Ovary (tissue), 9 donors: Measurements from ENCODE around the gene ERCC8. TPM values are rescaled to one million over a fixed set of nuclear protein-coding genes. Genes with fewer than 3 reads are reported as not detected.

ENCODE experiments used
- DNase-seq, 5 donors: peaks; one replicate each; pipeline ENCODE4 v3.0.0-alpha.2; 2019 to 2020
- H3K27ac ChIP-seq, 2 donors: fragments of 200-600 bp; one replicate each; pipeline versions ENCODE4 v1.5.1 to v1.8.0; 2019 to 2022
- H3K27me3 ChIP-seq: fragments of 200-600 bp; one replicate; pipeline ENCODE4 v1.8.0; 2022
- H3K36me3 ChIP-seq: fragments of 200-600 bp; sonication (generic); one replicate; pipeline ENCODE4 v1.5.1; 2019
- H3K4me1 ChIP-seq: one replicate; pipeline ENCODE4 v1.8.1; 2013; ENCODE audit warnings: mild to moderate bottlenecking, moderate library complexity; ENCODE audit not compliant: insufficient read depth
- H3K4me3 ChIP-seq: fragments of 200-600 bp; sonication (generic); one replicate; pipeline ENCODE4 v1.5.1; 2017
- H3K9me3 ChIP-seq, 2 donors: fragments of 200-600 bp in 1 of 2; sonication (generic) in 1 of 2; one replicate each; pipeline versions ENCODE4 v1.5.1 to v1.8.1; 2013 to 2019; ENCODE audit warnings: mild to moderate bottlenecking in 1 of 2, moderate library complexity in 1 of 2
- EP300 ChIP-seq: sonication (generic); formaldehyde crosslinking; IDR thresholded peaks from one replicate; pipeline ENCODE4 v1.6.1; 2017; ENCODE audit warnings: antibody characterized with exemption
- POLR2A ChIP-seq: fragments of 450-650 bp; IDR thresholded peaks from one replicate; pipeline ENCODE4 v1.6.1; 2017; ENCODE audit warnings: antibody characterized with exemption, mild to moderate bottlenecking, moderate library complexity
- WGBS, 3 donors: extraction: QIAGEN DNeasy Blood & Tissue Kit in 1 of 3; methylation state at CpG; one replicate each; pipeline versions ENCODE4 v1.1.5 to v1.1.7; 2013 to 2017; 5-methylcytosine and 5-hydroxymethylcytosine counted together
- intact Hi-C, 4 donors: fragments of 100-400 bp; cut with DNase I; formaldehyde crosslinking; loops; one replicate each; pipeline versions ENCODE4 v1.11.0 to v1.15.1; 2022 to 2023
- polyA plus RNA-seq, 2 donors: library from polyadenylated mRNA; stranded (reverse); fragments of 200-250 nt in 1 of 2; fragments of 350-450 nt in 1 of 2; fragmentation: Illumina TruSeq in 1 of 2; extraction: RNeasy Lipid Tissue Mini Kit (QIAGEN cat#74804) in 1 of 2; gene quantifications; one replicate each; pipeline ENCODE4 v1.2.3, GENCODE V29; 2013 to 2014
- total RNA-seq, 7 donors: library from RNA; depleted of rRNA in 2 of 7; stranded (reverse); fragments of >200 nt in 2 of 7; fragmentation: NEBNext Ultra II Directional in 3 of 7; extraction: Animal tissue kit (Norgen Biotek cat#: 25700) in 3 of 7; gene quantifications; one replicate each; pipeline versions ENCODE4 v1.1.0 to v1.2.4, GENCODE V29; 2016 to 2023
- TF ChIP-seq, protein P1 (sequence below), 3 donors: fragments of 450-650 bp in 2 of 3; fragments of 200-600 bp in 1 of 3; IDR thresholded peaks; one replicate each; pipeline versions ENCODE4 v1.5.1 to v1.8.0; 2016 to 2022; ENCODE audit warnings: antibody characterized with exemption in 3 of 3, mild to moderate bottlenecking in 1 of 3
- donor health status: DM: no; HTN: no; CAD: no; lungs with moderate emphysema.
- donor health status: DM: no; HTN: no; CAD: no.
- donor health status: Bipolar disorder and iron deficiency.
- donor health status: DM: yes; HTN: yes; CAD: no.
- donor health status: DM: no; HTN: no; CAD: no.
- donor health status: DM: yes; HTN: yes; CAD: no.

ERCC8 gene
- total and polyA plus RNA-seq, 9 donors: 6.2 to 12.4 (median 8.0) TPM

DNA sequence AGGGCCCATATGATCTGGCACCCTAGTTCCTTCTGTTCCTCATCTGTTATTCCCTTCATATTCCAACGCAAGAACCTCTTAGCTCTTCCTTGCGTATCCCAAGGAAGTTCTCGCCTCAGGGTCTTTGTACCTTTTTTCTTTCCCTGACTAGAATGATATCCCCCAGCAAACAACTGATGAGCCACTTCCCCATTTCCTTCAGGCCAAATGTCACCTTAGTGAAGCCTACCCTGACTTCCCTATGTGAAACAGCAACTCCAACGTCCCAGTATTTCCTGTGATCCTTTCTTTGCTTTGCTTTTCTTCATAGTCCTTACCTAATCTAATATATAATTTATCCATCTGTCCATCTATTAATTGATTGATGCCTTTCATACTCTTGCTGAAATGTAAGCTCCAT lies 47.9 kb downstream of the ERCC8 start:
- Histone ChIP-seq H3K9me3 (no peaks in the 10 kb centered on the region), H3K27me3 (no peaks in the 10 kb centered on the region), H3K27ac (no peak overlapping the region), H3K4me1 (no peaks in the 10 kb centered on the region), H3K36me3 (no peaks in the 10 kb centered on the region), H3K4me3 (no peak overlapping the region)
- TF ChIP-seq, protein P1, sequence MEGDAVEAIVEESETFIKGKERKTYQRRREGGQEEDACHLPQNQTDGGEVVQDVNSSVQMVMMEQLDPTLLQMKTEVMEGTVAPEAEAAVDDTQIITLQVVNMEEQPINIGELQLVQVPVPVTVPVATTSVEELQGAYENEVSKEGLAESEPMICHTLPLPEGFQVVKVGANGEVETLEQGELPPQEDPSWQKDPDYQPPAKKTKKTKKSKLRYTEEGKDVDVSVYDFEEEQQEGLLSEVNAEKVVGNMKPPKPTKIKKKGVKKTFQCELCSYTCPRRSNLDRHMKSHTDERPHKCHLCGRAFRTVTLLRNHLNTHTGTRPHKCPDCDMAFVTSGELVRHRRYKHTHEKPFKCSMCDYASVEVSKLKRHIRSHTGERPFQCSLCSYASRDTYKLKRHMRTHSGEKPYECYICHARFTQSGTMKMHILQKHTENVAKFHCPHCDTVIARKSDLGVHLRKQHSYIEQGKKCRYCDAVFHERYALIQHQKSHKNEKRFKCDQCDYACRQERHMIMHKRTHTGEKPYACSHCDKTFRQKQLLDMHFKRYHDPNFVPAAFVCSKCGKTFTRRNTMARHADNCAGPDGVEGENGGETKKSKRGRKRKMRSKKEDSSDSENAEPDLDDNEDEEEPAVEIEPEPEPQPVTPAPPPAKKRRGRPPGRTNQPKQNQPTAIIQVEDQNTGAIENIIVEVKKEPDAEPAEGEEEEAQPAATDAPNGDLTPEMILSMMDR (IDR thresholded peaks at IDR 0.05): no peak
- TF ChIP-seq EP300 (no peak), POLR2A (no peak)
- intact Hi-C loops: no loop called here
- DNase-seq: no peak
- WGBS, 3 donors: 96 to 97% (median 96%) methylated on average over 4 of the region's 4 CpGs

DNA sequence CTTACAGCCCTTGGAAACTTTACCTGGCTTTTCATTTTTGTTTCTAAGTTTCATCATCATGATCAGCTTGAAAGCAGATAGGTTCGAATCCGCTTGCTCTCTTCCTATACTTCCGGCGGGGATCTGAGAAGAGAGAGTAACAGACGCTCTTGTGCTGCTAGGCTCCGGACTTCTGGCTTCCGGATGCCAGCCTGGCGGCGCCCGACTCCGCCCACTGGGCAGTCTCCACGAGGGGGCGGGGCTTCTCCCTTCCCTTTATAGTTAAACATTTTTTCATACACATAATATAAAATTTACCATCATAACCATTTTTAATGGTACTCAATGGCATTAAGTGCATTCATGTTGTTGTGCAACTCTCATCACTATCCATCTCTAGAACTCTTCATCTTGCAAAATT lies 51.3 kb downstream of the ERCC8 start:
- DNase-seq: no peak
- no peaks in the 10 kb centered on the region for H3K4me1 ChIP-seq
- WGBS, 3 donors: 97 to 98% (median 97%) methylated on average over 13 of the region's 13 CpGs
- no peaks in the 10 kb centered on the region for H3K36me3 ChIP-seq
- intact Hi-C loops: no loop called here
- H3K27me3 ChIP-seq: no peaks in the 10 kb centered on the region
- TF ChIP-seq, protein P1 (IDR thresholded peaks at IDR 0.05): no peak
- TF ChIP-seq EP300 (no peak), POLR2A (no peak)
- no peaks in the 10 kb centered on the region for H3K9me3 ChIP-seq
- no peak overlapping the region for H3K27ac ChIP-seq
- H3K4me3 ChIP-seq: no peak overlapping the region

DNA sequence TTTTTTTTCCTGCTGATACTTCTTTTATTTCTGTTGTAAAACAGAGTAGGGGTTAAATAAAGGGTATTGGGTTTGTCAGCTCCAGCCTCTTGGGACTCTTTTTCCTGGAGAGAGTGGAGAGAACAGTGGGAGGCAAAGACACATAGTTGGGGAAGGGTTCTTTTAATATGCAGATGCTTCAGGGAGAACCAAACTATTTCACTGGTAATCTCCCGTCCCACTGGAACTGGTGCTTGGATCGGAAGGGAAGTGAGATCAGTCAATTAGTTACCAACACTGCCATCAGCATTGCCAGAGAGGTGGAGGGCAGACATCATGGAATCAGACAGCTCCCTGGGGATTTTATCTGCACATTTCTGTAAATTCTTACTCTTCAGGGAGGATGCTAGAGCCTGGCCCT lies 53.2 kb downstream of the ERCC8 start:
- Histone ChIP-seq H3K27me3 (no peaks in the 10 kb centered on the region), H3K27ac (no peak overlapping the region), H3K4me1 (no peaks in the 10 kb centered on the region), H3K9me3 (no peaks in the 10 kb centered on the region), H3K36me3 (no peaks in the 10 kb centered on the region), H3K4me3 (no peak overlapping the region)
- 83 to 93% (median 91%) methylated on average over 2 of the region's 2 CpGs for WGBS, 3 donors
- intact Hi-C loops: no loop called here
- TF ChIP-seq, protein P1 (IDR thresholded peaks at IDR 0.05): no peak
- TF ChIP-seq EP300 (no peak), POLR2A (no peak)
- DNase-seq: no peak

DNA sequence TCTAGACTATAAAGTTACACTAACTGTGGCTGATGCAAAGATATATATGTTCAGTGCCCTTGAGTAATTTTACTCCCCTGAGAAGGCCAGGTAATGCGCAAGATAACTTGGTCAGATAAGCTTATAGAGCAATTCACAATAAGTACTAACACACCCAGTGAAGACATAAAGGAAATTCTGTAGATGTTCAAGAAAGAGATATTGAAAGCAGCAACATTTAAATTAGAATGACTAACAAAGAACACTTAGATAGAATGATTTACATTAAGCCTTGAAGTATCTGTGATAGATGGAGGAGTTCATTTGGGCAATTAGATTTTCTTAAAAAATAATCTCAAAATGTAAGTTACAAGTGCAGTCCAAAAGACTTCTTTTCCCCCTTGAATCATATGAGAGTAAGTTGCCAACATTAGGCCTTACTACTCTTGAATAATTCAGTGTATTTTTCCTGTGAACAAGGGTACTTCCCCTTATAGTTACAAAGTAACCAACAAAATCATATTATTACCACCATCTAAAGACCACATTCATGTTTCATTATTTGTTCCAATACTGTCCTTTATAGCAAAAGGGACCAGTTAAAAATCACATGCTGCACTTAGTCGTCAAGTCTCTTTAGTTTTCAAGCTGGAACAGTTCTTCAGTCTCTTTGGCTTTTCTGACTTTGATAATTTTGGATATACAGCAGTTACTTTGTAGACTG lies 56.4 kb downstream of the ERCC8 start:
- TF ChIP-seq EP300 (no peak), POLR2A (no peak)
- TF ChIP-seq, protein P1 (IDR thresholded peaks at IDR 0.05): no peak
- H3K4me3 ChIP-seq: no peak overlapping the region
- no peaks in the 10 kb centered on the region for H3K4me1 ChIP-seq
- H3K36me3 ChIP-seq: no peaks in the 10 kb centered on the region
- DNase-seq: no peak
- H3K27ac ChIP-seq: no peak overlapping the region
- no peaks in the 10 kb centered on the region for H3K27me3 ChIP-seq
- 94 to 95% (median 95%) methylated on average over 2 of the region's 2 CpGs for WGBS, 3 donors
- no peaks in the 10 kb centered on the region for H3K9me3 ChIP-seq
- intact Hi-C loops: no loop called here
